GM12864 (cell line): ENCODE measurements around the gene RAG2.

ENCODE experiments used
- DNase-seq: peaks from one replicate; pipeline ENCODE4 v3.0.0-alpha.2; 2011; ENCODE audit warnings: low read depth
- H3K4me3 ChIP-seq: 2 replicates; pipeline ENCODE4 v1.5.1; 2011; ENCODE audit warnings: mild to moderate bottlenecking, low read depth, low read length, control low read depth
- TF ChIP-seq, protein P1 (sequence below): IDR thresholded peaks from 2 replicates; pipeline ENCODE4 v1.5.1; 2011; ENCODE audit warnings: low read depth, mild to moderate bottlenecking, moderate library complexity, low read length, control low read depth, inconsistent platforms; ENCODE audit errors: missing control alignments

RAG2 gene

DNA sequence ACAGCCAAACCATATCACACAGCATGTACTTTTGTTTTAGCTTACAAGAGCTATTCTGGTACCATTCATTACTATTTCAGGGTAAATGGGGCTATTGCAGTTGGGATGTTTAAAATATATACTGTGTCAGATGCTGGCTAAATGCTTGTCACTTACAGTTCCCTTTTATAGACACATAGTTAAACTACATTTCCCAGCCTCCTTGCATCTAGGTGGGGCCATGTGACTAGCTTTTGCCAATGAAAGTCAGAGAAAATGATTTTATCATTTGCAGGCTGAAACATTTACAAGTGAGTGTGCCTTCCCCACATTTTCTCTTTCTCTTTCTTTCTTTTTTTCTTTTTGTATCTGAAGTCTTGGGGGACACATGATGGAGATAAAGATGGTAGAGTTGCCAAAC lies 11.5 kb downstream of the RAG2 start:
- H3K4me3 ChIP-seq: no peak overlapping the region
- TF ChIP-seq, protein P1, sequence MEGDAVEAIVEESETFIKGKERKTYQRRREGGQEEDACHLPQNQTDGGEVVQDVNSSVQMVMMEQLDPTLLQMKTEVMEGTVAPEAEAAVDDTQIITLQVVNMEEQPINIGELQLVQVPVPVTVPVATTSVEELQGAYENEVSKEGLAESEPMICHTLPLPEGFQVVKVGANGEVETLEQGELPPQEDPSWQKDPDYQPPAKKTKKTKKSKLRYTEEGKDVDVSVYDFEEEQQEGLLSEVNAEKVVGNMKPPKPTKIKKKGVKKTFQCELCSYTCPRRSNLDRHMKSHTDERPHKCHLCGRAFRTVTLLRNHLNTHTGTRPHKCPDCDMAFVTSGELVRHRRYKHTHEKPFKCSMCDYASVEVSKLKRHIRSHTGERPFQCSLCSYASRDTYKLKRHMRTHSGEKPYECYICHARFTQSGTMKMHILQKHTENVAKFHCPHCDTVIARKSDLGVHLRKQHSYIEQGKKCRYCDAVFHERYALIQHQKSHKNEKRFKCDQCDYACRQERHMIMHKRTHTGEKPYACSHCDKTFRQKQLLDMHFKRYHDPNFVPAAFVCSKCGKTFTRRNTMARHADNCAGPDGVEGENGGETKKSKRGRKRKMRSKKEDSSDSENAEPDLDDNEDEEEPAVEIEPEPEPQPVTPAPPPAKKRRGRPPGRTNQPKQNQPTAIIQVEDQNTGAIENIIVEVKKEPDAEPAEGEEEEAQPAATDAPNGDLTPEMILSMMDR: no peak
- DNase-seq: no peak

DNA sequence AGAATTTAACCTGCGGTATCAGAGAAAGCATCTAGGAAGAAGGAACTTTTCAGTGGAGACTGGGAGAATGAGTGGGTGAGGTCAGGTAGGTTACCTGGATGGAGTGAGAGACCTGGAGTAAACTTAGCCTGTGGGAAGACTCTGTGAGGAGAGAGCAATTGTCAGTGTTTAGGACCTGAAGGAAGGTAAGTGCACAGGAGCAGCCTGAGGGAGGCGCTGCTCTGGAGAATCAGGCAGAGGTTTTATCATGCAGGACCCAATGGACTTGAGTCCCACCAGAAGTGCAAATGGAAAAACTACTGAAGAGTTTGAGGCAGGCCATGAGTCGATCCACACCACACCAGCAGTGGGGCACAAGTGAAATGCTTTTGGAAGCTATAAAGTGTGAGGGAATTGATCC lies 14.4 kb downstream of the RAG2 start:
- H3K4me3 ChIP-seq: no peak overlapping the region
- TF ChIP-seq, protein P1: no peak
- no peak for DNase-seq

DNA sequence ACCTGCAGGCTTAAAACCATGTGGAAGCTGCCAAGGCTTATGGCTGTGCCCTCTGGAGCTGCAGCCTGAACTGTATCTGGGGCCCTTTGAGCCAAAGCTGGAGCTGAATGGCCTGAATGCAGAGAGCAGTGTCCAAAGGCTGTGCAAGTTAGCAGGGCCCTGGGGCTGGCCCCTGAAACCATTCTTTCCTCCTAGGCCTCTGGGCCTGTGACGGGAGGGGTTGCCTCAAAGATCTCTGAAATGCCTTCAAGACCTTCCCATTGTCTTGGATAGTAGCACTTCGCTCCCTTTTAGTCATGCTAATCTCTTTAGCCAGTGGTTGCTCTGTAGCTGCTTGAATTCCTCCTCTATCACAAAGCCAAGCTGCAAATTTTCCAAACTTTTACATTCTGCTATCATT lies 16.5 kb downstream of the RAG2 start:
- no peak for DNase-seq
- TF ChIP-seq, protein P1: no peak
- H3K4me3 ChIP-seq: no peak overlapping the region

DNA sequence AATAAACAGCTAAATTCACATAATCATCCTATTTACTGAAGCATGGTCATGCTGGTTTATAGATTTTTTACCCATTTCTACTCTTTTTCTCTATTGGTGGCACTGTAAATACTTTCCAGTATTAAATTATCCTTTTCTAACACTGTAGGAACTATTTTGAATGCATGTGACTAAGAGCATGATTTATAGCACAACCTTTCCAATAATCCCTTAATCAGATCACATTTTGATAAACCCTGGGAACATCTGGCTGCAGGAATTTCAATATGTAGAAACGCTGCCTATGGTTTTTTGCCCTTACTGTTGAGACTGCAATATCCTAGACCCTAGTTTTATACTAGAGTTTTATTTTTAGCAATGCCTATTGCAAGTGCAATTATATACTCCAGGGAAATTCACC lies 19.6 kb downstream of the RAG2 start:
- no peak overlapping the region for H3K4me3 ChIP-seq
- DNase-seq: no peak
- TF ChIP-seq, protein P1: no peak

DNA sequence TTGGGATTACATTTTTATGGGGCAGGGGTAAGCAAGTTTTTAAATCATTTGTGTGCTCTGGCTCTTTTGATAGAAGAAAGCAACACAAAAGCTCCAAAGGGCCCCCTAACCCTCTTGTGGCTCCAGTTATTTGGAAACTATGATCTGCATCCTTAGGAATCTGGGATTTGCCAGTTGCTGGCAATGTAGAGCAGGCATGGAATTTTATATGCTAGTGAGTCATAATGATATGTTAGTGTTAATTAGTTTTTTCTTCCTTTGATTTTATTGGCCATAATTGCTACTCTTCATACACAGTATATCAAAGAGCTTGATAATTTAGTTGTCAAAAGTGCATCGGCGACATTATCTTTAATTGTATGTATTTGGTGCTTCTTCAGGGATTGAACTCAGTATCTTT lies 20.2 kb downstream of the RAG2 start:
- TF ChIP-seq, protein P1: no peak
- H3K4me3 ChIP-seq: no peak overlapping the region
- no peak for DNase-seq

DNA sequence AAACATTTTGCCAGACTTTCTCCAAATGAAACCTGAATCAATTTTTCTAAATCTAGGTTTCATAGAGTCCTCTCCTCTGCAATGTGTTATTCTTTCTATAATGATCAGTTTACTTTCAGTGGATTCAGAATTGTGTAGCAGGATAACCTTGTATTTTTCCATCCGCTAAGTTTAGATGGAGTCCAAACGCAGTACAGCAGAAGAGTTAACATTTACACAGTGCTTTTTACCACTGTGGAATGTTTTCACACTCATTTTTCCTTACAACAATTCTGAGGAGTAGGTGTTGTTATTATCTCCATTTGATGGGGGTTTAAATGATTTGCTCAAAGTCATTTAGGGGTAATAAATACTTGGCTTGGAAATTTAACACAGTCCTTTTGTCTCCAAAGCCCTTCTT lies 20.7 kb downstream of the RAG2 start:
- H3K4me3 ChIP-seq: no peak overlapping the region
- DNase-seq: no peak
- TF ChIP-seq, protein P1: no peak

DNA sequence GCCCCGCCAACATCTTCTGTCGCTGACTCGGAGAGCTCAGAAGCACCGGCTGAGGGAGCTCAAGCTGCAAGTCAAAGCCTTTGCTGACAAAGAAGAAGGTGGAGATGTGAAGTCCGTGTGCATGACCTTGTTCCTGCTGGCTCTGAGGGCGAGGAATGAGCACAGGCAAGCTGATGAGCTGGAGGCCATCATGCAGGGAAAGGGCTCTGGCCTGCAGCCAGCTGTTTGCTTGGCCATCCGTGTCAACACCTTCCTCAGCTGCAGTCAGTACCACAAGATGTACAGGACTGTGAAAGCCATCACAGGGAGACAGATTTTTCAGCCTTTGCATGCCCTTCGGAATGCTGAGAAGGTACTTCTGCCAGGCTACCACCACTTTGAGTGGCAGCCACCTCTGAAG lies 23.6 kb downstream of the RAG2 start:
- no peak for DNase-seq
- H3K4me3 ChIP-seq: no peak overlapping the region
- TF ChIP-seq, protein P1: no peak
